HG03039 (cell line): ENCODE measurements around the gene DLG2.
"Not testable (repeated sequence)": the region's sequence is repeated elsewhere in the genome, so short reads cannot be mapped to it uniquely, and the experiment has no call there.

Experiments used
- ATAC-seq: cut with Tn5 transposase; IDR thresholded peaks from one replicate; pipeline ENCODE4 v1.9.1; 2021; ENCODE audit warnings: mild to moderate bottlenecking, moderate library complexity; ENCODE audit not compliant: unreplicated experiment

DLG2 gene

DNA sequence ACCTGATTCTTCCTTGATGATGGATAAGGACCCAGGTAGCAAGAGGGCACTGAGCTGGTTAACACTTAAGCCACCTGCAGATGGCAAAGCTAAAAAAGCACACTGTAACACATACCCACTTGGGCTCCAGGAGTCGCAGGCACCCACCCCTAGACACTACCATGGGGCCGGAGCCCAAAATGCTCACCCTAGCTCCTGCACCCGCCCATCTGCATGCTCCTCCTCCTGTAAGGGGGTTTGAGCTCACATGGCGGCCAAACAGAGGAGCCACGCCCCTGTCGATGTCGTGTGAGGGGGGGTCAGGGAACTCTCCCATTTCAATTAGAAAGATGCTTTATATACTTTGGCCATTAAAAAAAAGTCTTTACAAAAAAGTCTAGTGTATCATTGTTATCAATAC, 370.7 kb downstream of the DLG2 start:
- ATAC-seq: no peak

DNA sequence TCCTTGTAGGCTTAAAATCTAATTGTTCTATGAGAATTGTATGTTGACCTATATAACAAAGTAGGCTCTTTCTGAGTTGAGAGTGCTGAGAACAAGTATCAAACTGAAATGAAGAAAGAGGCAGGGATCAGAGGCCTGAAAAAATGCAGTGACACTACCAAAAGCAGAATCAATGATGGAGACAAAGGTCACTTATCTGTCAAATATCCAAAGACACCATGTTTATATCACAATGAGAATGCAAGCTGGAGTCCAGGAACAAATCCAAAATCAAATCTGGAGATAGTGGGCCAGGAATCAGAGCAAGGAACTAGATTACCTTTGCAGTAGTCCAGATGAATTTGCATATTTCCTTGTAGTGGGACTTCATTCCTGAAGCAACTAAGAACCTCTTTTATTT, 377.7 kb downstream of the DLG2 start:
- ATAC-seq: no peak

DNA sequence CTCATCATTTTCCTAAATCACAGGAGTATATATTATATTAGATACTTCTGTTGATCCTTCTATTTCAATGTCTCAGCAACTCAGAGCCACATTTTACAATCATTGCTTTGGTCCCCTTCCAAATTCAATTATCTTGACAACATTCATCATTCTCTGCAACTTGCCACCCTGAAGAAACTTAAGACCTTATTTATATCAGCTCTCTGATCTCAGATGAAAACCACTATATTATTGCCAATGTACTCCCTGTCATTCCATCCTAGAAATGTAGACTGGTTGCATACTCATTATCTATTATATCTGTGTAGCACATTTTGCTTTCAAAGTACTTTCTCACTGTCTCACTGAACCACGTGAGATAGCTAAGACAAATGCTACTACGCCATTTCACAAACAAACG, 379.3 kb downstream of the DLG2 start:
- ATAC-seq: no peak

DNA sequence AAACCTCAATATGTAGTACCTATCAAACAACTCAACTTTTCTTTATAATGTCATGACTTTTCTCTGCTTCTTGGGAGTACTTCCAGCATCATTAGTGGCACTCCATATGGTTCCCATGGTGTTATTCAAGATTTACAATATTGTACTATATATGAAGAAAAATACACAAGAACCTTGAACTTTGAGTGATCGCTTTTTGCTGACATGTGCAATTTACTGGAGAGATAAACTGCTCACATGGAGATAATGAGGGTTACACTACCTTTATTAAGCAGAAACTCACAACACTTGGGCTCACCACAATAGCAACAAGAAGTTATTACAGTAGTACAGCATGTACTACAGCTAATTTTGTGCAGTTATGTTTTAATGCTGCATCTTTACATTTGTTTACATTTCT, 388.2 kb downstream of the DLG2 start:
- no peak for ATAC-seq

DNA sequence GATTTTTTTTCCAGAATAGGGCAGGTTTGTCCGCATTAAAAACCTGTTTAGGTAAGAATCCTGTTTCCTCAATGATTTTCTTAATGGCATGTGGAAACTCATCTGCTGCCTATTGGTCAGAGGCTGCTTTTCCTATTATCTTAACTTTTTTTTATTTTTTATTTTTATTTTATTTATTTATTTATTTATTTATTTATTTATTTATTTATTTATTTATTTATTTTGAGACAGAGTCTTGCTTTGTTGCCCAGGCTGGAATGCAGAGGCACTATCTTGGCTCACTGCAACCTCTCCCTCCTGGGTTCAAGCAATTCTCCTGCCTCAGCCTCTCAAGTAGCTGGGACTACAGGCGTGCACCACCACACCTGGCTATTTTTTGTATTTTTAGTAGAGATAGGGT, 389.1 kb downstream of the DLG2 start:
- not testable (repeated sequence) for ATAC-seq

DNA sequence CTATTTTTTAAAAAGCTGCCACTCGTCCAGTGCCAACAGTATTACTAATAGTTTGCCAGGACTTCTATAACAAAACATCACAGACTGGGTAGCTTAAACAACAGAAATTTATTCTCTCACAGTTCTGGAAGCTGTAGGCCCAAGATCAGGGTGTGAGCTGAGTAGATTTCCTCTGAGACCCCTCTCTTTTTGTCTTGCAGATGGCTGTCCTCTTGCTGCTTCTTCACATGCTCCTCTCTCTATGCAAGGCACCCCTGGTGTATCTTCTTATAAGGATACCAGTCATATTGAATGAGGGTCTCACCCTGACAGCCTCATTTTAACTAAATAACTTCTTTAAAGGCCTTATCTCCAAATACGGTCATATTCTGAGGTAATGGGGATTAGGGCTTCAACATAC, 390.9 kb downstream of the DLG2 start:
- no peak for ATAC-seq

DNA sequence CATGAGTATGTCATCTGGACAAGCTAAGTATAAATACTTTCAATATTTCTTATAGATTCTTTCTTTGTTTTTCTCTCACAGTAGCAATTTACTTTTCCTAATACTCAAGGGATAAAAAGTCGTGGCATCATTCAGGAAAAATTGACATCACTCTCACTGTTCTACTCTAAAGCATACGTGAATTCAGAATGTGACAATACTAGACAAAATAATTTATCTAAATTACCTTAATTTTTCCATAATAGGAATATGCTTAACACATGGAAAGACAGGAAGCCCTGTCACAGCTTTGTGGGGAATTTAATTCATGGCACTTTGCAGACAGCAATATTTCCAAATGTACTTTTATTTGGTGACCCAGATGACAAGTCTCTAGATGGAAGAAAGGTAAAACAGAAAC, 394.6 kb downstream of the DLG2 start:
- no peak for ATAC-seq

DNA sequence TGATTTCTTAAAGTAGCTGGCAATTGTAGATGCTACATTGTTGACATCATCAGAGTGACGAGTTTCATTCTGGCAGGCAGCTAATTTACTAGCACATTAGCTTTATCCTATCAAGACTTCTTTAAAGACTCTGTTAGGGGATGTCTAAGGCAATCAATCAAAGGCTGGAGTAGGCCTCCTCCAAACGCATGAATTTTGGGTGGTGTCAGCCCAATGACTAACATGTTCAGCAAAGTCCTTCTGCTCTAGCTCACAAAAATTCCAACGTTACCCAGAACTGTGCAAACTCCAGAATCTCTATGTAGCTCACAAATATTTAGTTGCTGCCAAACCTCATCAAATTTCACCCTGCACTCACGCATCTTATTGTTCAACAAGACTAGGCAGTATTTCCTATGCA, 395.6 kb downstream of the DLG2 start:
- ATAC-seq: no peak

DNA sequence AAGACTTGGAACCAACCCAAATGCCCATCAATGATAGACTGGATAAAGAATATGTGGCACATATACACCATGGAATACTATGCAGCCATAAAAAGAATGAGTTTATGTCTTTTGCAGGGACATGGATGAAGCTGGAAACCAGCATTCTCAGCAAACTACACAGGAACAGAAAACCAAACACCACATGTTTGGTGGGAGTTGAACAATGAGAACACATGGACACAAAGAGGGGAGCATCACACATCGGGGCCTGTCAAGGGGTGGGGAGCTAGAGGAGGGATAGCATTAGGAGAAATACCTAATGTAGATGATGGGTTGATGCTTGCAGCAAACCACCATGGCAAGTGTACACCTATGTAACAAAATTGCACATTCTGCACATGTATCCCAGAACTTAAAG, 397.4 kb downstream of the DLG2 start:
- ATAC-seq: not testable (repeated sequence)

DNA sequence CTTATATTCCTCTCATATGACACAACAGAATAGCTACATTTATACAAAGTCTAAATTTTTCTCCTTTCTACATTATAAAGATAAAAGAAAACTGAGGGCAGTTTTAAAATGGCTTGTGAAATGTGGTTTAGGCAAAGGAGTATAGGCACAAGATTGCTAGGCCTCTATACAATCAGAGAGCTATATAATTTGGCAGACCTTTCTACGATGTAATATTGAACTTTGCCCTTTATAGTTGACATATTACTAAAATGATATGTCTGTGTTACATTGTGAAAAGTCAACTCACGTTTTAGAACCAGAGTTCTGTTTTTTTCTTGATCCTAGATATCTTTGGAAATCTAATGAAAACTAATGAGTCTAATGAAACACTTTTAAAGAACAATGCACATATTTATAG, 430.2 kb downstream of the DLG2 start:
- no peak for ATAC-seq

DNA sequence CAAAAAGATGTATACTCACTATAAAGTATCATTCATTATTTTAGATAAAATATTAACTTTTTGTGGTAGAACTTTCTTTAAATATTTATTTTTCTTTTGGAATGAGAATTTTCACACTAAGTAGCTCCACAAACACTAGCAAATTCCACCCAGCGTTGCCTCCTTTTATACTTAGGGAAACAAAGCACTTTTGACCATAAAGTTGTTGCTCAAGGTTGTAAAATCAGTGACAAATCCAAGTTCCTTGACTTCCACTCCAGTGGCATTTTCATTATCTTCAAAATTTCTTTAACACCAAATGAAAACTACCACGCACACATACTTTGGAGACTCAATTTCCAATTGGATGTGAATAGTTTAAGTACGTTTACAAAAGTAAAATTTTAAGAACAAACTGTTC, 431.2 kb downstream of the DLG2 start:
- ATAC-seq: no peak

DNA sequence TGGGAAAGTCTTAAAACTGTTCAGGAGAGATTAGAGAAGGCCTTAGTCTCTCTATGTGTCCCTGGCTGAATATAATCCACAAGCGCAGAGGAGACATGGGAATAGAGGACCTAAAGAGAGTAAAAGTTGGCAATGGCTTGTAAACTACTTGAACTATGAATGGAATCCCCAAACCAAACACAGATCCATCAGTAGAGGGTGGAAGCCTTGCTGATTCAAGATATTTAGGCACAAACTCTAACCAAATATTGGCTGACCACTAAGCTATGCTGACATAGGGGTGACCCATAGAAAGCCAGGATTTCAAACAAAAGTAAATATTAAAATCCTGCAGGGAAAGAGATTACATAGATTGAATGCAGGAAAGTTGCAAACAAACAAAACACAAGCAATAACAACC, 439.2 kb downstream of the DLG2 start:
- no peak for ATAC-seq

DNA sequence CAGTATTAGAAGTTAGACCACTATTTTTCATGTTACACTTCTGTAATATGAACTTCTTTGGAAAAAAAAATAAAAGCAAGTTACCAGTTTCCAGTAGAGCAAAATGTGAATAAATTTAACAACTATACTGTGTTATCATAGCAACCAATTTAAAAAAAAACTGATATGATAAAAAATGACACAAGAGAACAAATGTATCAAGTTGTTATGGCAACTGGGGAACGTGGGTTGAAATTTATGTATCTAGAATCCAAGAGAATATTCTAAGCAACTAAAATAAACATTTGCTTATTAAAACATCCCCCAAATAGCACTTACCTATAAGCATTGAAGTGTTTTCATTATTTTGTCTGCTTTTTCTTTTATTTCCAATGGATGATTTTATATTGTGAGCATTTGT, 442.4 kb downstream of the DLG2 start:
- ATAC-seq: no peak

DNA sequence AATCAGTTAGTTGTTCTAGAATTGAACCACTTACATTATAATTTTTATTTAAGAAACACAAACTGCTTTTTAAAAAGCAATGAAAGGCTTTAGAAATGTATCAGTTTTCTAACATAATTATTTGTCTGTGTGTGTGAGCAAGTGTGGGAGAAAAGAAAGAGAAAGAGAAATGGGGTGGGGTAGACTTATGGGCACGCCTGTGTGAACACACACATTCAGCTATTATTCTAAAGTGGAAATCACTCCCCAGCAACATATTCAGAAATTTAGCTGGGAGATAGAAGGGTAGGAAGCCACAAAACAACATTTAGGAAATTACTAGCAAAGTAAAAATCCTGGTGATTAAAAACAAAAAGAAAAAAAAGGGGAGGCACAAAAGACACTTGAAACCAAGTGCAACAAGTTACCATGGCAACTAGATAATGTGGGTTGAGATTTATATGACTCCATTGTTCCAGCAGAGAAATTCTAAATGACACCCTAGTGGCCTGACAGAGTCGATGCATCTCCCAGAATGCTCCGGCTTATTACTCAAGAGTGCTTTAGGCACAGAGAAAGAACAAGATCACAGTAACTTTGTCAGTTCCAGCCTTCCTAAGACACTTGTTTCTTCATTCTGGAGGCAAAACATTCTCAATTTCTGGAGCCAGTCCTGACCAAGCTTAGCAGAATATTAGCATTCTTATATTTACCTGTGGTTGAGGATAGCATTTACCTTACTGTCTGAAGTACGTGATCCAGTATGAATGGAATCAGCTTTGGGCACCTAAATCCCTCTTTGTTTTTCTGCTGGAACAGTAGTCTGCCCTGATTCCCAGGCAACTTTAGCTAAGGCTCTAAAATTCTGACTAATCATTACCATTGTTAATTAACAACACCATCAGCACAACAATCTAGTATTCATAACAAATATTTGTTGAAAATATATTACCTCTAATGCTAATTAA, 444.4 kb downstream of the DLG2 start:
- ATAC-seq: no peak

DNA sequence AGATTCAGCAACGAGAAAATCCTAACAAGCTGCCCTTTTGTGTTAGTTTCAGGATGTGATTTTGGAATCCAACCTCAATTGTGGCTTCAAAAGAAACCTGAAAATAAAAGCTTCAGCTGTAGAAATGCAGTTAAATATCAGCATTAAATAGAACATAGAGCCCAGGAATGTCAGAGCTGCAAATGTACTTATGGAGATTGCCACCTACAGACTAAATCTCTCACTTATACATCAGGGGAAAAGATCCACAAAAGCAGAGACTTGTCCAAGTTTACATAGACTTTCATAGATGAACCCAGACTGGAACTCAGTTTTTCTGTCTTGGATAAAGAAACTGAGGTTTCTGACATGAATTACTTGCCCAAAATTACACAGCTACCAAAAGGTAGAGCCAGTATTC, 446.6 kb downstream of the DLG2 start:
- no peak for ATAC-seq

DNA sequence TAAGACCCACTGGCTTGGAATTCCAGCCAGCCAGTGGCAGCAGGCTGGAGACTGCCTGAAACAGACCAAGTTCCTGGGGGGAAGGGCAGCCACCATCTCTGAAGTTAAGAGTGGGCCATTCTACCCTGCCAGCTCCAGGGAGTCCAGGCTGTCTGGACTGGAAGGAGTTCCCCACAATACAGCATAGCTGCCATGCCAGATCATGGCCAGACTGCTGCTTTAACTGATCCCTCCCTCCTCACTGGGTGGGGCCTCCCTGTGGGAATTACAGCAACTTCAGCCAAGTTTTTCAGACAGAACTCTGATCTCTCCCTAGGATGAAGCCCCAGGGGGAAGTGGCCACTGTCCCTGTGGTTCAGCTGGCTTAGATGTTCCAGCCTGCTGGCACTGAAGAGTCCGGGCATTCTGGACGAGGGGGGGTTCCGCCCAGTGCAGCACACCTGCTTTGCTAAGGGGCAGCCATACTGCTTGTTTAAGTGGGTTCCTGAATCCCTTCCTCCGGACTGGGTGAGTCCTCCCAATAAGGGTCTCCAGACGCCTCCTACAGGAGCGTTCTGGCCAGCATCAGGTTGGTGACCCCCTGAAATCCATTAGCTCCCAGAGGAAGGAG, 455.4 kb downstream of the DLG2 start:
- ATAC-seq: no peak

DNA sequence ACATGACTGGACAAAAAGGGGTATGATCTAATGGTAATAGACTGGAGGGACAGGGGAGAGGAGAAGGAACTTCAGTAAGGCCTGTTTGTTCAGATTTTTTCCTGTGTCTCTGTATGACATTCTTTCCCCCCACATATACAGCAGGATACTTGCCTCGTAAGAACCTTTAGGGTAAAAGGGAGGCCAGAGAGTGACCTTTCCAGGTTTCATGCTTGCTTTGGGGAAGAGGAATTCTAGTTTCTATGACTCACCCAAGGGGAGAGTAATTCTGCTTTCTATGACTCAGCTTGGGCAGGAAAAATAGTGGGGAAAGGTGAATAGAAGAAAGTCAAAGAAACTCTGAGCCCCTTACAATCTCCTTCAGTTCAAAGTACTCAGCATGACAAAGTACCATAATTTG, 457.0 kb downstream of the DLG2 start:
- no peak for ATAC-seq

DNA sequence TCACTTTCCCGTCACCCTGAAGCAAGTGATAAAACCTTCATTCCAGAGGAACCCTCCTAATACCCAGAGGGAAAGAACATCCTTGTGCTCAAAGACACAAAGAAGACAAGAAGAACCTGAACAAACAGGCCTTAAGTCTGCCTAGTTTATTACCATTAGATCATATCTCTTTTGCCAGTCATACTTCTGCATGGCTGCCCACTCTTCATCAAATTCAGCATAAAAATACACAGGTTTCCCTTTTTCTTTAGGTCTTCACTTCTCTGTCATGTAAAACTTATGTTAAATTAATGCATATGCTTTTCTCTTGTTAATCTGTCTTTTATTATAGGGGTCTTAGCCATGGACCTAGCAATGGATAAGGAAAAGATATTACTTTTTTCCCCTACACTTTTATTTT, 459.7 kb downstream of the DLG2 start:
- no peak for ATAC-seq

DNA sequence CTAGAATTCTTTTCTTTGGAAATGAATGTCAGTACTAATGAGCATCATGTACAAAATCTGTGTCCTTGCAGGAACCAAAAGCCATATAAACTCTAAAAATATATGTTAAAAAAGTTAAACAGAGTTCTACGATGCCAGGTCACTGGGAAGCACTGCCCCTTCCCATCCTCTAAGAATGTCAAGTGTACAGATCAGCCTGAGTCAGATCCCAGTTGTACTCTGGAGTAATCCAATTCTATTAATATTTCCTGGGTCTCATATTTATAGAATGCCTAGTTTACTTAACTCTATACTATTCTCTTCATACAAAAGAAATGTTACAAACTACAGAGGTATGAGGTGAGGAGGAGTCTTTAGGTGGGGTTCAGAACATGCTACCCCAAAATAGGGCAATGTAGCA, 460.1 kb downstream of the DLG2 start:
- no peak for ATAC-seq

DNA sequence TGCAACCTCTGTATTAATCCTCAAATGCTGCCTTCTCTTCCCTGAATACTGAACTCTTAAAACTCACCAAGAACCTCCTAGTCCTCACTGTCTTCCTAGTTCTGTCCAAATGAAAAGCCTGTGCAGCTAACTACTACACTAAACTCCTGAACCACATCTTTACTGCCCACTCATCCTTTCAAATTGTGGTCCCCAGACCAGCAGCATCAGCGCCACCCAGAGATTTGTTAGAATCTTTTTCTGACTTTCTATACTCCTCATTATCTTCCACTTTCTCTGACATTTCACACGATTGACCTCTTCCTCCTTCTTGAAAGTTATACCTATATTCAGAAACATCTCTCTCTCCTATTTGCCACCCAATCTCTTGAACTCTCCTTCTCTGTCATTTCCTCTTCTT, 461.3 kb downstream of the DLG2 start:
- no peak for ATAC-seq

DNA sequence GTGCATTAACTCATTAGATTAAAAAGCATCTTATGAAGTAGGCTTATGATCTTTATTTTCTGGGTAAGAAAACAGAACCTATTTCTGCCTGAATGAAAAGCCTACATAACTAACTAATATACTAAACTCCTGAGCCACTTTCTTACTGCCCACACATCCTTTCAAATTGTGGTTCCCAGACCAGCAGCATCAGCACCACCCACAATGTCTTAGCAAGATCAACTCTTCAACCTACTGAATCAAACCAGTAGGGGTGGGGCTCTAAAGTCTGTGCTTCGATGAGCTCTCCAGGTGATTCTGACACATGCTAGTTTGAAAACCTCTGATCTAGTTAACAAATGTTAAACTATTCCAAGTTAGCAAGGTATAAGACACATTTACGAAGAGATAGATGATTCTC, 462.4 kb downstream of the DLG2 start:
- ATAC-seq: no peak

DNA sequence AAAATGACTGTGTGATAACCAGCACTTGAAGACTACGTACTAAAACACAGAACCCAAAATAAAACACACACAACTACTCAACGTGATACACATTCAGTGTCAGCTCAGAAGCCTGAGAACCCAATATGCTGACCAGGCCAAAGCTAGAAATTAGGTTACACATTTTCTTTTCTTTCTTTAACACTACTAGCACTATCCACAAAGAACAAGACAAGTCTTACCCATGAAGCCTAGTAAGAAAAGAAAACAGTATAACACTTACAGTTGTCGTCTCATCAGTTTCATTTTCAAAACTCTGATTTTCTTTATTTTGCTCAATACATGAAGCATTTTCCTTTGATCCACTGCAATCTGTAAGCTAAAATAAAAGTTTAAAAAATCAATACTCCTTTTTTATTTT, 472.9 kb downstream of the DLG2 start:
- ATAC-seq: no peak

DNA sequence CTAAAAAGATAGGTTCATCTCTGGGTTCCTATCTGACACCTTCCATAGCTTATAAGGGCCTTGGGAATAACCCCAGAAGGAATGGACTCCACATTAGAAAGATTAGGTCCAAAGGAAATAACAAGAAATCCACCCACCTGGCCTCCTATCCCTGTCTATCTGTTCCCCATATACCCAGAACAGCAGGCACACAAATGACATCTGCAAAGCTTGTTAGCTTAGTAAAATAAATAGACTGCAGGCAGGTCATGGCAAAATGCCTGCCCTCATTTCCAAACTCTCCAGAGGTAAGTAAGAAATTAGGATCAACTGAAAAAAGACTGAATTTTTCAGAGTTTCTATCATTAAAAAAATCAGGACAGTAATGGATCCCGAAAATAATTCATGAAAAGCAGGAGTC, 489.5 kb downstream of the DLG2 start:
- no peak for ATAC-seq
